ENCODE measurements around the gene SHROOM3. TPM values are rescaled to one million over a fixed set of nuclear protein-coding genes. Genes with fewer than 3 reads are reported as not detected.
A peak's percentile ranks its signal among the peaks of the same experiment; 100 is the strongest.

The SHROOM3 gene
- total RNA-seq, 1 experiment from 2014 or later, result 27.6 TPM

DNA sequence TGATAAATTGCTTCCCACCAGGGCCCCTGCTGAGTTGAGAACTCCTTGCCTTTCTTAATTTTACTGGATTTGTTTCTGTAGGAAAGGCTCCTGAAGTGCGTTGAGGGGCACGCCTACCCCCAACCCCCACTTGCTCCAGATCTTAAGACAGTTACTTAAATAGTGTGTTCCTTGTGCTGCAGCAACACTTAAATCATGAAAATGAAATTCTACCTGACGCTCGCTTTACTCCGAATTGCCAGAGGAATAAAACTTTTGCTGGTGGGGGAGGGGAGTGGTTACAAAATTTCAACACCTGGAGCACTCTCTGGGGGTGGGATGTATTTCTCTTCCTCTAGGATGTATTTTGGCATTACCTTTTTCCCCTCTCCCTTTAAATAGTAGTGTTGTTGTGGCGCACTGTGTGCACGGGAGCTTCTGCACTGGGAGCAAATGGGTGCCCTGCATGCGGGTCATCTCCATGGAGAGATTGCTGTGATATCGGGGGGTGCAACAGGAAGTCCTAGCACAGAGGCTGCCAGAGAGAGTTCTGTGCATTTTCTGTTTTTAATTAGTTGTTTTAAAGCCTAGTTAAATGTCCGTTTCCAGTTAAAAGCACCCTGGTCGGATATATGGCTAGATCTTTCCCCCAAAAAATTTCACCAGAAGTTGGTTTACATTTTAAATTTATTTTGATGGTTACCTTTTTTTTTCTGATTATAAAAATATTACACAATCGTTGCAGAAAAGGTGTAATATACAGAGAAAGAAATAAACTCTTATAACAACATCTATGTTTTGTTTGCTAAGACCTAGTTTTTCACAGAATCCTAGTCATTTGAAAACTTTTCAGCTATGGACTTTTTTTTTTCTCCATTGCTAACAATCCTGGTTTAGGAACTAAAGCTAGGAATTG, 255.2 kb downstream of the SHROOM3 start:
- Mint-ChIP-seq H3K4me3 (peak overlapping the region; percentile 83 to 100), H3K27me3 (ENCODE audit: low read depth) (peaks cover 5% of the 10 kb centered on the region; the same call in 1 of the 2 replicates), H3K36me3 (ENCODE audit: insufficient read depth in 1 of 3, low read depth in 3 of 3) (peaks cover 0 to 6% (median 3%) of the 10 kb centered on the region in 3 experiments; a peak in 1 of 7 replicates), H3K27ac (peak overlapping the region; percentile 49 to 98 (median 74)), H3K9me3 (no peaks in the 10 kb centered on the region), H3K4me1 (peaks cover 46 to 50% of the 10 kb centered on the region in 2 experiments)
- Histone ChIP-seq H2BK120ac (ENCODE audit: low read depth, low read length, poor library complexity, severe bottlenecking) (no peak overlapping the region), H3K4me2 (ENCODE audit: insufficient read depth, insufficient read length, low read length) (peak overlapping the region; percentile 96), H4K20me1 (ENCODE audit: control insufficient read depth, insufficient read depth, insufficient read length) (no peaks in the 10 kb centered on the region), H4K91ac (ENCODE audit: insufficient read length, low read depth, low read length) (no peak overlapping the region), H4K5ac (ENCODE audit: insufficient read length, low read depth, low read length) (no peak overlapping the region), H2AFZ (ENCODE audit: low read length) (no peak overlapping the region), H3K23me2 (ENCODE audit: insufficient read length, low read depth, low read length, poor library complexity, severe bottlenecking) (peaks cover 8% of the 10 kb centered on the region), H3K4ac (ENCODE audit: low read depth, low read length) (no peak overlapping the region; the same call in 1 of the 2 replicates), H3K9me3 (ENCODE audit: control insufficient read depth, low read depth, low read length) (no peaks in the 10 kb centered on the region), H2BK20ac (ENCODE audit: low read depth, low read length, poor library complexity, severe bottlenecking) (no peak overlapping the region), H3K4me1 (ENCODE audit: insufficient read depth, low read length) (peaks cover 9% of the 10 kb centered on the region), H3K56ac (ENCODE audit: insufficient read length, low read depth, low read length) (no peak overlapping the region), H2BK5ac (ENCODE audit: insufficient read length, low read length) (no peak overlapping the region), H3T11ph (ENCODE audit: low read length) (no peak overlapping the region), H3K23ac (ENCODE audit: insufficient read length, low read depth, low read length) (no peak overlapping the region), H3K9ac (ENCODE audit: extremely low read depth, insufficient read length, low read length) (peak overlapping the region; percentile 85), H2BK12ac (ENCODE audit: insufficient read length, low read depth, low read length) (no peak overlapping the region), H3K27me3 (ENCODE audit: insufficient read depth, low read length) (no peaks in the 10 kb centered on the region; the same call in 1 of the 2 replicates), H2BK15ac (ENCODE audit: low read depth, low read length) (no peak overlapping the region), H3K14ac (ENCODE audit: insufficient read depth, low read length) (no peak overlapping the region), H3K79me1 (ENCODE audit: insufficient read depth, low read depth, low read length, poor library complexity, severe bottlenecking) (peaks cover 4% of the 10 kb centered on the region), H3K79me2 (ENCODE audit: insufficient read depth, low read length) (peaks cover 28% of the 10 kb centered on the region; the same call in 1 of the 2 replicates), H3K18ac (ENCODE audit: insufficient read length, low read depth, low read length) (peak overlapping the region; percentile 53), H3K27ac (ENCODE audit: insufficient read length, low read depth, low read length) (no peak overlapping the region), H4K8ac (replicated peaks; ENCODE audit: insufficient read length, low read depth, low read length) (no peak overlapping the region), H2AK5ac (ENCODE audit: insufficient read length, low read length) (no peak overlapping the region)
- no CpG with 5 or more reads among the region's 12 CpGs for WGBS (ENCODE audit: extremely low coverage, insufficient read length, low lambda C conversion rate)
- no peak for DNase-seq
- TF ChIP-seq, protein P1, sequence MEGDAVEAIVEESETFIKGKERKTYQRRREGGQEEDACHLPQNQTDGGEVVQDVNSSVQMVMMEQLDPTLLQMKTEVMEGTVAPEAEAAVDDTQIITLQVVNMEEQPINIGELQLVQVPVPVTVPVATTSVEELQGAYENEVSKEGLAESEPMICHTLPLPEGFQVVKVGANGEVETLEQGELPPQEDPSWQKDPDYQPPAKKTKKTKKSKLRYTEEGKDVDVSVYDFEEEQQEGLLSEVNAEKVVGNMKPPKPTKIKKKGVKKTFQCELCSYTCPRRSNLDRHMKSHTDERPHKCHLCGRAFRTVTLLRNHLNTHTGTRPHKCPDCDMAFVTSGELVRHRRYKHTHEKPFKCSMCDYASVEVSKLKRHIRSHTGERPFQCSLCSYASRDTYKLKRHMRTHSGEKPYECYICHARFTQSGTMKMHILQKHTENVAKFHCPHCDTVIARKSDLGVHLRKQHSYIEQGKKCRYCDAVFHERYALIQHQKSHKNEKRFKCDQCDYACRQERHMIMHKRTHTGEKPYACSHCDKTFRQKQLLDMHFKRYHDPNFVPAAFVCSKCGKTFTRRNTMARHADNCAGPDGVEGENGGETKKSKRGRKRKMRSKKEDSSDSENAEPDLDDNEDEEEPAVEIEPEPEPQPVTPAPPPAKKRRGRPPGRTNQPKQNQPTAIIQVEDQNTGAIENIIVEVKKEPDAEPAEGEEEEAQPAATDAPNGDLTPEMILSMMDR (conservative IDR thresholded peaks at IDR 0.05), result no peak
